AG04450 (cell line): ENCODE measurements around the gene APOBEC3G. TPM values are rescaled to one million over a fixed set of nuclear protein-coding genes. Genes with fewer than 3 reads are reported as not detected.

Experiments
- CTCF ChIA-PET: fragments of 300-600, 350-600 bp; formaldehyde crosslinking; extraction: SDS; loops from one replicate; lab custom pipeline; 2022; ENCODE audit warnings: antibody characterized with exemption, inconsistent platforms; lab: Charles Lee
- POLR2A ChIA-PET: fragments of 350-600 bp; formaldehyde crosslinking; extraction: SDS; loops from one replicate; lab custom pipeline; 2021; ENCODE audit warnings: antibody characterized with exemption, inconsistent platforms; lab: Yijun Ruan, JAX
- DNase-seq: peaks from one replicate; pipeline ENCODE4 v3.0.0-alpha.2; 2011; ENCODE audit warnings: low read depth, low spot score
- H3K27ac ChIP-seq: one replicate; pipeline ENCODE4 v1.5.1; 2012; ENCODE audit warnings: low read depth, low read length, control low read depth
- H3K27me3 ChIP-seq: one replicate; pipeline ENCODE4 v1.6.0; 2012; ENCODE audit warnings: low read length; ENCODE audit not compliant: control insufficient read depth, insufficient read depth
- H3K4me3 ChIP-seq: 2 replicates; pipeline ENCODE4 v1.5.1; 2011; ENCODE audit warnings: mild to moderate bottlenecking, low read depth, low read length, control low read depth
- H3K9me3 ChIP-seq: 2 replicates; pipeline ENCODE4 v1.5.1; 2012; ENCODE audit warnings: low read length; ENCODE audit not compliant: control insufficient read depth, insufficient read depth
- CTCF ChIP-seq: IDR thresholded peaks from 2 replicates; pipeline ENCODE4 v1.5.1; 2011; ENCODE audit warnings: low read depth, low read length, control low read depth, inconsistent platforms
- polyA plus RNA-seq: library from polyadenylated mRNA; depleted of rRNA; stranded (reverse); fragments of >200 nt; gene quantifications from 2 replicates; pipeline ENCODE4 v1.2.3, GENCODE V29; 2011

APOBEC3G gene
- polyA plus RNA-seq, 1 experiment = 11.0 TPM

- ChIA-PET CTCF (no interaction called here), POLR2A (no interaction called here)
- no peak for TF ChIP-seq CTCF
- Histone ChIP-seq H3K27me3 (no peaks in the 10 kb centered on the region), H3K4me3 (no peak overlapping the region), H3K27ac (no peak overlapping the region), H3K9me3 (no peaks in the 10 kb centered on the region)
- DNase-seq = no peak
Observed at GRCh38 chr22:39080052-39080762, 3.1 kb downstream of the APOBEC3G start.

GRCh38 chr22:39081016-39081415 is 3.9 kb downstream of the APOBEC3G start:
- TF ChIP-seq CTCF = no peak
- ChIA-PET CTCF (no interaction called here), POLR2A (no interaction called here)
- no peaks in the 10 kb centered on the region for H3K9me3 ChIP-seq
- H3K4me3 ChIP-seq = no peak overlapping the region
- H3K27me3 ChIP-seq = no peaks in the 10 kb centered on the region
- H3K27ac ChIP-seq = no peak overlapping the region
- no peak for DNase-seq

- ChIA-PET CTCF (interaction anchor here (1.2 kb wide), 1 partner anchor 37 kb away, joined by 3 read pairs; no protein-coding TSS in a partner anchor), POLR2A (no interaction called here)
- no peak for DNase-seq
- H3K27me3 ChIP-seq = peaks cover 1% of the 10 kb centered on the region
- H3K4me3 ChIP-seq = no peak overlapping the region
- H3K9me3 ChIP-seq = no peaks in the 10 kb centered on the region
- no peak for TF ChIP-seq CTCF
- no peak overlapping the region for H3K27ac ChIP-seq
Observed at GRCh38 chr22:39081598-39081997, 4.5 kb downstream of the APOBEC3G start.

GRCh38 chr22:39083212-39084165 is 6.4 kb downstream of the APOBEC3G start:
- POLR2A ChIA-PET = no interaction called here

More at GRCh38 chr22:39083212-39084165, 6.4 kb downstream of the APOBEC3G start:
- DNase-seq = no peak
- no peak for TF ChIP-seq CTCF
- H3K27me3 ChIP-seq = peaks cover 4% of the 10 kb centered on the region
- no peak overlapping the region for H3K27ac ChIP-seq
- H3K4me3 ChIP-seq = no peak overlapping the region
- CTCF ChIA-PET = no interaction called here
- no peaks in the 10 kb centered on the region for H3K9me3 ChIP-seq
